ENCODE data around the gene SETD1A. TPM values are rescaled to one million over a fixed set of nuclear protein-coding genes. Genes with fewer than 3 reads are reported as not detected.
A peak's percentile ranks its signal among the peaks of the same experiment; 100 is the strongest.

SETD1A gene
- total RNA-seq, 2 donors from 2014 or later, result 3.8 to 8.6 TPM

GRCh38 chr16:30953511-30954124 is 3.9 kb upstream of the SETD1A start:
- DNase-seq (ENCODE audit: low spot score), result no peak
- peaks cover 0 to 55% of the 10 kb centered on the region in 2 donors for H3K4me1 ChIP-seq
- no peaks in the 10 kb centered on the region for H3K36me3 ChIP-seq
- no peak overlapping the region for H3K27ac ChIP-seq
- no peak overlapping the region for H3K4me3 ChIP-seq
- H3K9me3 ChIP-seq, result no peaks in the 10 kb centered on the region
- H3K27me3 ChIP-seq, result no peaks in the 10 kb centered on the region
- peak; percentile 55 to 69 for TF ChIP-seq CTCF (IDR thresholded peaks at IDR 0.05)

DNA sequence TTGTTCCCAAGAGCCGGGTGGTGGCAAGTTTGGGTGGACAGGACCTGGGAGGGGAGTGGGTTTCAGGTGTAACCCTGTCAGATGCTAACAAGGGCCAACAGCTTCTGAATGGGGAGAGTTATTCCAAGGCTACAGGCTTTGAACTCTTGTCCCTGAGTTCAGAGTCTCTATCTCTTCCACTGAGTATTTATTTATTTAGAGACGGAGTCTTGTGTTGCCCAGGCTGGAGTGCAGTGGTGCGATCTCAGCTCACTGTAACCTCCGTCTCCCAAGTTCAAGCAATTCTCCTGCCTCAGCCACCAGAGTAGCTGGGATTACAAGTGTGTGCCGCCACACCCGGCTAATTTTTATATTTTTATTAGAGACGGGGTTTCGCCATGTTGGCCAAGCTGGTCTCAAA is 2.6 kb upstream of the SETD1A start:
- Histone ChIP-seq H3K36me3 (peaks cover 12% of the 10 kb centered on the region), H3K27ac (no peak overlapping the region), H3K4me1 (peaks cover 0 to 56% of the 10 kb centered on the region in 2 donors), H3K9me3 (no peaks in the 10 kb centered on the region), H3K4me3 (no peak overlapping the region), H3K27me3 (no peaks in the 10 kb centered on the region)
- TF ChIP-seq CTCF (IDR thresholded peaks at IDR 0.05), result no peak
- DNase-seq (ENCODE audit: low spot score), result no peak

DNA sequence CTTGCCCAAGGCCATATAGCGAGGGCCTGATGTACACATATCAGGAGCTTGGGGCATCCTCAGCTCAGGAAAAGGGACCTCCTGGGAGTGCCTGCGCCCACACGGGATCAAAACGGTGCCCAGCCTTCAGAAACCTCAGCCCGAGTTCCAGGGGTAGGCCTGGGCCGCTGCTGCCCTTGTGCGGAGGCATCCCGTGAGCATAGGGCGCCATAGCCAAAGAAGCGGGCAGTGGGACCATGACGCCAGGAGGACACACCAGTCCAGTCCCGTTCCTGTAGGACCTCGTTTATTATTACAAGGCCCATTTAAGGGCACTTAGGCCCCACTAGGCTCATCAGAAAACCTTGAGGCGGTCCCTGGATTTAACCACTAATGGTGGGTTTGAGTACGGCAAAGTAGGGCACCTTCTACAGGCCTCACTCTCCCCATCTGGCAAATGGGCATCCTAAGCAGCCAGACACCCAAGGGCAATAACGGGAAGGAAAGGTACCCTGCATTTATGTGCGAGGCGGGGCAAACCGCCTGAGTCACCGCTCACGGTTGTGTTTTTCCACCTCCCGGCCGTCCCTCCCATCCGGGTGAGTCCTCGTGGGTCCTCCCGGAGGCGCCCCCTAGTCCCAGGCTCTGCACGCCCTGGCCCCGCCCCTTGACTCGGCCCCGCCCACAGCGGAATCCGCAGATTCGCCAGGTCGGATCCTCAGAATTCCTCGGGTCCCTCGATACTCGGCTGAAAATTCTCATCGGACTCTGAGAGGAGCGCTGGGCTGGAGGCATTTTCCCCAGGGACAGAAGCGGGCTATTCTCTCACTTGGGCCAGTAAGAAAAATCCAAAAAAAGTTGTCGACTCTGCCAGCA is 726 bp upstream of the SETD1A start:
- H3K27ac ChIP-seq, result peak overlapping the region; percentile 93 to 98
- H3K27me3 ChIP-seq, result no peaks in the 10 kb centered on the region
- peaks cover 30% of the 10 kb centered on the region for H3K36me3 ChIP-seq
- DNase-seq (ENCODE audit: low spot score), result peak; percentile 83
- no peaks in the 10 kb centered on the region for H3K9me3 ChIP-seq
- peak in 1 of 2 donors; percentile 18 for TF ChIP-seq CTCF (IDR thresholded peaks at IDR 0.05)
- peaks cover 0 to 37% of the 10 kb centered on the region in 2 donors for H3K4me1 ChIP-seq
- peak overlapping the region; percentile 90 to 92 for H3K4me3 ChIP-seq

DNA sequence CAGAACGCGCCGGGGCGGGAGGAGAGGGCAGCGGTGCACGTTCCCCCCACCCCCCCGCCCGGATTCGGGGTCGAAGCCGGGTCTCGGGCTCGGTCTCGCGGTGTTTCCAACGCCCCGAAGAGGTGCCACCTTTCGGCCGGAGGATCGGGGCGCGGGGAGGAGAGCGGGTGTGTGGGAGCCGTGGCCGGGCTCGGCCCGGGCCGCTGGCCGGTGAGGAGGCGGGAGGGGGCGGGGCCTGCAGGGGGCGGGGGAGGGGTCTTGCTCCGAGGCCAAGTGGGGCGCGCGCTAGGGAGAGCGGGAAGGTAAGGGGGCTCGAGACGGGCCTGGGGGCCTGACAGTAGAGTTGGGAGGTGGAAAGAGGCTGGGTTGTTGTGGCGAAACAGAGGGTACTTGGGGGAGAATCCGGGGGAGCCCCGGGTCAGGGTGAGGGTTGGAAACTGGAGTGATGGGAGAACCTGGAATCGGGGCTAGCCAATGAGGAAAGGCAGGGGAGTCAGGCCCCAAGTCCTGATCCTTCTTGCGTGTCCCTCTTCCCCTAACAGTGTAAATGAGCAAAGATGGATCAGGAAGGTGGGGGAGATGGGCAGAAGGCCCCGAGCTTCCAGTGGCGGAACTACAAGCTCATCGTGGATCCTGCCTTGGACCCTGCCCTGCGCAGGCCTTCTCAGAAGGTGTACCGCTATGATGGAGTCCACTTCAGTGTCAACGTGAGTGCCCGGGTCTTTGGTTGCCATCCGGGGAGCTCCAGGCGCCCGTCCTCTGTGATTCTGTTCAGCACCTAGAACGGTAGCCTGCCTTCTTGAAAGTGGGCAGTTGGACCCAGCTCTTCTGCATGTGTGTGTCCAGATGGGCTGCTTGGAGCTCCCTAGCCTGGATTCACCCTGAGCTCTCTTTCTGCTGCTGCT is 873 bp downstream of the SETD1A start:
- DNase-seq (ENCODE audit: low spot score), result no peak

More for the DNA sequence above, 873 bp downstream of the SETD1A start:
- H3K27me3 ChIP-seq, result no peaks in the 10 kb centered on the region
- peak overlapping the region; percentile 90 to 92 for H3K4me3 ChIP-seq
- TF ChIP-seq CTCF (IDR thresholded peaks at IDR 0.05), result no peak
- peak overlapping the region; percentile 93 to 98 for H3K27ac ChIP-seq
- H3K9me3 ChIP-seq, result no peaks in the 10 kb centered on the region
- peaks cover 46% of the 10 kb centered on the region for H3K36me3 ChIP-seq
- H3K4me1 ChIP-seq, result peaks cover 0 to 29% of the 10 kb centered on the region in 2 donors

Measured in right atrium auricular region (tissue), 2 donors.